Measurements from ENCODE around the gene TARS1.

The TARS1 gene

DNA sequence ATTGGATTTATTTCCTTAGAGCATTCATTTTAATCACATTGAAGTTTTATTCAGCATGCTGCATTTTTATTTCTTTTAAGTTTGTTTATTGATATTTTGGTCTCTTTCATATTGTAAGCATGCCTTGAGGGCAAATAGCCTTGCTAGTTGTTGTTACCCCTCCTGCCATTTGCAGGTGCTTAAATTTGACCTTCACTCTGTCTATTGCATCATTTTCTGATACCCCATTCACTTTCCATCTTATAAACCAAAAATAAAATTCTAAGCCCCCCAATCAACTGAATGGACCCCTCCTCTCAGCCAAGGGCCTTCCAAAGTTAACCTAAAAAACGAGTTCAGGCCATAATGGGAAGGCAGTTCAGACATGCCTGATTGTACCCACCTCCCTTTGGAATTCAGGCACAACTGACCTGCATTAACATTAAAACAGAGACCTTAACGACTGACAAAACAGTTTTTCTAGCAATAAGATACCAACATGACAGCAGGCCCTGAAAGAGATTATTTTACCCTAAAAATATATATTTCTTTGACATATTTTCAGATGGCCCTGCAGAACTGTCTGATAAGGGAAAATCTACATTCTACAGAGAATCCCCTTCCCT, 32.1 kb downstream of the TARS1 start:
- no peak overlapping the region for H3K4me3 ChIP-seq (ENCODE audit: low read depth, low read length)

DNA sequence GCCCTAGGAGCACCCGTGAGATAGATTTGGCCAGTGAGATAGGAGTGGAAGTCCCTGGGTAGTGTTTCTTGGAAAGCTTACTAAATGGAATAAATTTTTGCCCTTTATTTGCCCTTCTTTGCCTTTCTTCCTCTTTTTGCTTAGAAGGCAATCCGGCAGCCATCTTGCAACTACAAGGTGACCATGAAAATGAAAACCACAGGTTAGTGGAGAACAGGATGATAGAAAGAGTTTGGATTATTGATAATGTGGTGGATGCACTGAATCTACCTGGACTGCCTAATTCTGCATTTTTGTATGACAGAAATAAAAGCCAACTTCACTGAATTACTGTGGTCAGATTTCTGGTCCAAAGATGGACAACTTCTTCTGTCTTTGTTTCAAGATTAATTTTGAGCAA, 33.2 kb downstream of the TARS1 start:
- Histone ChIP-seq H3K36me3 (ENCODE audit: control insufficient read depth in 2 of 2, insufficient read depth in 1 of 2, low read length in 2 of 2) (peaks cover 40 to 75% of the 10 kb centered on the region in 2 experiments), H3K9me3 (ENCODE audit: control insufficient read depth, insufficient read depth, low read depth, low read length) (no peaks in the 10 kb centered on the region), H3K4me1 (ENCODE audit: control insufficient read depth, insufficient read depth, low read length) (no peaks in the 10 kb centered on the region), H3K27ac (ENCODE audit: extremely low read depth, low read depth, low read length) (no peak overlapping the region), H3K4me3 (ENCODE audit: low read depth, low read length) (no peak overlapping the region)
- POLR2A ChIA-PET, result no interaction called here
- no peak for TF ChIP-seq ZNF341 (tag by site-specific recombination; IDR thresholded peaks at IDR 0.05; ENCODE audit: low read depth)
- TF ChIP-seq, protein P1, sequence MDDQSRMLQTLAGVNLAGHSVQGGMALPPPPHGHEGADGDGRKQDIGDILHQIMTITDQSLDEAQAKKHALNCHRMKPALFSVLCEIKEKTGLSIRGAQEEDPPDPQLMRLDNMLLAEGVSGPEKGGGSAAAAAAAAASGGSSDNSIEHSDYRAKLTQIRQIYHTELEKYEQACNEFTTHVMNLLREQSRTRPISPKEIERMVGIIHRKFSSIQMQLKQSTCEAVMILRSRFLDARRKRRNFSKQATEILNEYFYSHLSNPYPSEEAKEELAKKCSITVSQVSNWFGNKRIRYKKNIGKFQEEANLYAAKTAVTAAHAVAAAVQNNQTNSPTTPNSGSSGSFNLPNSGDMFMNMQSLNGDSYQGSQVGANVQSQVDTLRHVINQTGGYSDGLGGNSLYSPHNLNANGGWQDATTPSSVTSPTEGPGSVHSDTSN (CRISPR knock-in tag; IDR thresholded peaks at IDR 0.05), result no peak
- no peak for TF ChIP-seq ZNF311 (tag by site-specific recombination; IDR thresholded peaks at IDR 0.05; ENCODE audit: borderline replicate concordance)
- CTCF ChIA-PET, result no interaction called here

More for the DNA sequence above, 32.1 kb downstream of the TARS1 start:
- Histone ChIP-seq H3K9me3 (ENCODE audit: control insufficient read depth, insufficient read depth, low read depth, low read length) (no peaks in the 10 kb centered on the region), H3K4me1 (ENCODE audit: control insufficient read depth, insufficient read depth, low read length) (no peaks in the 10 kb centered on the region), H3K36me3 (ENCODE audit: control insufficient read depth in 2 of 2, insufficient read depth in 1 of 2, low read length in 2 of 2) (peaks cover 51 to 86% of the 10 kb centered on the region in 2 experiments), H3K27ac (ENCODE audit: extremely low read depth, low read depth, low read length) (no peak overlapping the region)
- no peak for TF ChIP-seq SCRT2 (tag by site-specific recombination; IDR thresholded peaks at IDR 0.05)
- no peak for TF ChIP-seq ZNF654 (tag by site-specific recombination; IDR thresholded peaks at IDR 0.05; ENCODE audit: low read depth)
- no peak for TF ChIP-seq ZNF792 (tag by site-specific recombination; IDR thresholded peaks at IDR 0.05)
- no peak for TF ChIP-seq ZNF354C (tag by site-specific recombination; IDR thresholded peaks at IDR 0.05; ENCODE audit: borderline replicate concordance, low read depth)
- CTCF ChIA-PET, result no interaction called here
- POLR2A ChIA-PET, result no interaction called here

DNA sequence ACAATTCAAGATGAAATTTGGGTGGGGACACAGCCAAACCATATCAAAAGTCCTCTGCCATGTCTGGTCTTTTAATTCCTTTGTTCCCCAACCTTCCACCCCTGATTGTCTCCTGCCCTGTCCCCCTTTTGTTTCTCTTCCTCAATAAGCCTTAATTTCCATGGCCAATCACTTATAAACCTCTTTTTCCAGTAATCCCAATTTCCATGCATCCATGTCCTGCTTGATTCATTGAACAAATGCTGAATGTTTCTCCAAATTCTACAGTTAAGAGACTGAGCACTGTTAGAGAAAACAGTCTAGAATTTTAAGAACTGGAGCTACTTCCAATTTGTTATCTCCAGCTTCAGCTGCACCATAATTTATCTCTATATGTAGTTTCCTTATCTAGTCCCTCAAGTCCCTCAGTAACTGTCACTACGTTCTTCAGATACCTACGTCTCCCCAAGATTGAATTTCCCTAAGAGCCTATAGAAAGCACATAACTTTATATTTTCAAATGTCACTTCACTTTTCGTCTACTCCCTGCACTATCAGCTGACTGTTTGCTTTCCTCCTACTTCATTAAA, 34.2 kb downstream of the TARS1 start:
- Histone ChIP-seq H3K36me3 (ENCODE audit: control insufficient read depth in 2 of 2, insufficient read depth in 1 of 2, low read length in 2 of 2) (peaks cover 30 to 70% of the 10 kb centered on the region in 2 experiments), H3K9me3 (ENCODE audit: control insufficient read depth, insufficient read depth, low read depth, low read length) (no peaks in the 10 kb centered on the region), H3K4me3 (ENCODE audit: low read depth, low read length) (no peak overlapping the region), H3K4me1 (ENCODE audit: control insufficient read depth, insufficient read depth, low read length) (no peaks in the 10 kb centered on the region), H3K27ac (ENCODE audit: extremely low read depth, low read depth, low read length) (no peak overlapping the region)
- no peak for TF ChIP-seq ZNF768 (tag by site-specific recombination; IDR thresholded peaks at IDR 0.05)
- no peak for TF ChIP-seq ZNF324 (tag by site-specific recombination; IDR thresholded peaks at IDR 0.05)
- TF ChIP-seq, protein P2, sequence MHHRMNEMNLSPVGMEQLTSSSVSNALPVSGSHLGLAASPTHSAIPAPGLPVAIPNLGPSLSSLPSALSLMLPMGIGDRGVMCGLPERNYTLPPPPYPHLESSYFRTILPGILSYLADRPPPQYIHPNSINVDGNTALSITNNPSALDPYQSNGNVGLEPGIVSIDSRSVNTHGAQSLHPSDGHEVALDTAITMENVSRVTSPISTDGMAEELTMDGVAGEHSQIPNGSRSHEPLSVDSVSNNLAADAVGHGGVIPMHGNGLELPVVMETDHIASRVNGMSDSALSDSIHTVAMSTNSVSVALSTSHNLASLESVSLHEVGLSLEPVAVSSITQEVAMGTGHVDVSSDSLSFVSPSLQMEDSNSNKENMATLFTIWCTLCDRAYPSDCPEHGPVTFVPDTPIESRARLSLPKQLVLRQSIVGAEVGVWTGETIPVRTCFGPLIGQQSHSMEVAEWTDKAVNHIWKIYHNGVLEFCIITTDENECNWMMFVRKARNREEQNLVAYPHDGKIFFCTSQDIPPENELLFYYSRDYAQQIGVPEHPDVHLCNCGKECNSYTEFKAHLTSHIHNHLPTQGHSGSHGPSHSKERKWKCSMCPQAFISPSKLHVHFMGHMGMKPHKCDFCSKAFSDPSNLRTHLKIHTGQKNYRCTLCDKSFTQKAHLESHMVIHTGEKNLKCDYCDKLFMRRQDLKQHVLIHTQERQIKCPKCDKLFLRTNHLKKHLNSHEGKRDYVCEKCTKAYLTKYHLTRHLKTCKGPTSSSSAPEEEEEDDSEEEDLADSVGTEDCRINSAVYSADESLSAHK (tag by site-specific recombination; IDR thresholded peaks at IDR 0.05), result no peak
- no peak for TF ChIP-seq ZNF654 (tag by site-specific recombination; IDR thresholded peaks at IDR 0.05; ENCODE audit: low read depth)
- TF ChIP-seq ZXDB (tag by site-specific recombination; IDR thresholded peaks at IDR 0.05), result no peak
- no peak for TF ChIP-seq GLI2 (tag by site-specific recombination; IDR thresholded peaks at IDR 0.05; ENCODE audit: borderline replicate concordance, low read depth)
- TF ChIP-seq, protein P3, sequence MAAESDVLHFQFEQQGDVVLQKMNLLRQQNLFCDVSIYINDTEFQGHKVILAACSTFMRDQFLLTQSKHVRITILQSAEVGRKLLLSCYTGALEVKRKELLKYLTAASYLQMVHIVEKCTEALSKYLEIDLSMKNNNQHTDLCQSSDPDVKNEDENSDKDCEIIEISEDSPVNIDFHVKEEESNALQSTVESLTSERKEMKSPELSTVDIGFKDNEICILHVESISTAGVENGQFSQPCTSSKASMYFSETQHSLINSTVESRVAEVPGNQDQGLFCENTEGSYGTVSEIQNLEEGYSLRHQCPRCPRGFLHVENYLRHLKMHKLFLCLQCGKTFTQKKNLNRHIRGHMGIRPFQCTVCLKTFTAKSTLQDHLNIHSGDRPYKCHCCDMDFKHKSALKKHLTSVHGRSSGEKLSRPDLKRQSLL (tag by site-specific recombination; IDR thresholded peaks at IDR 0.05), result no peak
- TF ChIP-seq TCF7L2 (IDR thresholded peaks at IDR 0.05; ENCODE audit: borderline replicate concordance, low read depth, low read length), result no peak
- no peak for TF ChIP-seq ZNF292 (tag by site-specific recombination; IDR thresholded peaks at IDR 0.05; ENCODE audit: borderline replicate concordance, low read depth)
- TF ChIP-seq, protein P4, sequence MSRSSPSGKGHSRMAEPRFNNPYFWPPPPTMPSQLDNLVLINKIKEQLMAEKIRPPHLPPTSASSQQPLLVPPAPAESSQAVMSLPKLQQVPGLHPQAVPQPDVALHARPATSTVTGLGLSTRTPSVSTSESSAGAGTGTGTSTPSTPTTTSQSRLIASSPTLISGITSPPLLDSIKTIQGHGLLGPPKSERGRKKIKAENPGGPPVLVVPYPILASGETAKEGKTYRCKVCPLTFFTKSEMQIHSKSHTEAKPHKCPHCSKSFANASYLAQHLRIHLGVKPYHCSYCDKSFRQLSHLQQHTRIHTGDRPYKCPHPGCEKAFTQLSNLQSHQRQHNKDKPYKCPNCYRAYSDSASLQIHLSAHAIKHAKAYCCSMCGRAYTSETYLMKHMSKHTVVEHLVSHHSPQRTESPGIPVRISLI (tag by site-specific recombination; IDR thresholded peaks at IDR 0.05), result no peak
- ChIA-PET CTCF (no interaction called here), POLR2A (no interaction called here)
